ENCODE measurements around the gene CENPK. TPM values are rescaled to one million over a fixed set of nuclear protein-coding genes. Genes with fewer than 3 reads are reported as not detected.
"Not testable (repeated sequence)": the region's sequence is repeated elsewhere in the genome, so short reads cannot be mapped to it uniquely, and the experiment has no call there.

The CENPK gene
- polyA plus RNA-seq, 3 donors: 25.6 to 44.4 (median 39.1) TPM

DNA sequence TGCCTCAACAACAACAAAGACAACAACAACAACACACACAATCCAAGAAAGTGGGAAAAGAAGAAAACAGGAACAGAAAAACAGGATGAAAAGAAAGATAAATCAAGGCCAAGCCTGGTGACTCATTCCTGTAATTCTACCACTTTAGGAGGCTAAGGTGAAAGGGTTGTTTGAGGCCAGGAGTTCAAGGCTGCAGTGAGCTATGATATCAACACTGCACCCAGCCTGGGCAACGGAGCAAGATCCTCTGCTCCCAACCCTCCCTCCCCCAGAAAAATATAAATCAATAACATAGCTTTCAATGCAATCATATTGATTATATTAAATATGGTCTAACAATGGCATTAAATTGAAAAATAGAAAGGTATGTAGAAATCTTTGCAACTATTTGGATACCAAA is 32.1 kb downstream of the CENPK start:
- no peak for DNase-seq

DNA sequence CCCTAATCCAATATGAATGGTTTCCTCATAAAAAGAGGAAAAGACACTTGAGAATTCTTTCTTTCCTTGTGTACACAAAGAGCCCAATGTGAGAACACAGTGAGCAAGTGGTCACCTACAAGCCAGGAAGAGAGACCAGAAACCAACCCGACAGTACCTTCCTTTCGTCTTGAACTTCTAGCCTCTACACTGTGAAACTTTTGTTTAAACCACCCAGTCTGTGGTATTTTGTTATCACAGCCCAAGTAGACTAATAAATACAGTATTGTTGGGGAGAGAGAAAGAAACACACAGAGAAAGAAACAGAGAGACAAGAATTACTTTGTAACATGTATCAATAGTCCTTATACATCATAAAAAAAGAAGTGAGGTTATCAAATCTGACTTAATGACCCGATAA is 37.2 kb downstream of the CENPK start:
- DNase-seq: no peak

DNA sequence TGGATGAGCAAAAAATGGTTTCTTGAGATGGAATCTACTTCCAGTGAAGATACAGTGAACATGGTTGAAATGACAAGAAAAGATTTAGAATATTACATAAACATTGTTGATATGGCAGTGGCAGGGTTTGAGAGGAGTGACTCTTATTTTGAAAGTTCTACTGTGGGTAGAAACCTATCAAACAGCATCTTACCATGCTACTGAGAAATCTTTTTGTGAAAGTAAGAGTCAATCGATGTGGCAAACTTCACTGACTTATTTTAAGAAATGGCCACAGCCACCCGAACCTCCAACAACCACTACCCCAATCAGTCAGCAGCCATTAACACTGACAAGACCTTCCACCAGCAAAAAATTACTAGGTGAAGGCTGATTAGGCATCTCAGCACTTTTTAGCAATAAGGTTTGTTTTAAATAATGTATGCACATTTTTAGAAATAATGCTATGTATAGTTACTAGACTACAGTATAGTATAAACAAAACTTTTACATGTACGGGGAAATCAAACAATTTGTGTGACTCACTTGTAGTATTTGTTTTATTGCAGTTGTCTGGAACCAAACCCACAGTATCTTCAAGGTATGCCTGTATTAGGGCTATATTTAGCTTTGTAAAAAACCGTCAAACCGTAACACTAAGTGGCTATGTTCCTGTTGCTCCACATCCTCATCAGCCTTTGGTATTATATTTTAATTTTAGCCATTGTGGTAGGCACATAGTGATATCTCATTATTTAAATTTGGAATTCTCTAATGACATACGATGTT is 50.6 kb downstream of the CENPK start:
- DNase-seq: no peak

DNA sequence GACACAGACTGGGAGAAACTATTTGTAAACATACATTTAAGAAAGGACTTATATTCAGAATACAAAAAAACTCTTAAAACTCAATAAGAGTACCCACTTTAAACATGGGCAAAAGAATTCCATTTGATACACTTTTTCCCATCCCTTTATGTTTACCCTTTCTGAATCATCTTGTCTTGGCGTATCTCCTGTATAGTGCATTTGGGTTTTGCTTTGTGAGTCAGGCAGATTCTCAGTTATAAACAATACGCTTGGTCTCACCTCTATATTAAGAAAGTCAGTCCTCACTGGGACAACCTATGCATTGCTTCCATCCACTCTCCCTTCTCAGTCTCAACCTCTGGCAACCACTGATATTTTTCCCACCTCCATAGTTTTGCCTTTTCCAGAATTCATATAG is 54.0 kb downstream of the CENPK start:
- DNase-seq: no peak

DNA sequence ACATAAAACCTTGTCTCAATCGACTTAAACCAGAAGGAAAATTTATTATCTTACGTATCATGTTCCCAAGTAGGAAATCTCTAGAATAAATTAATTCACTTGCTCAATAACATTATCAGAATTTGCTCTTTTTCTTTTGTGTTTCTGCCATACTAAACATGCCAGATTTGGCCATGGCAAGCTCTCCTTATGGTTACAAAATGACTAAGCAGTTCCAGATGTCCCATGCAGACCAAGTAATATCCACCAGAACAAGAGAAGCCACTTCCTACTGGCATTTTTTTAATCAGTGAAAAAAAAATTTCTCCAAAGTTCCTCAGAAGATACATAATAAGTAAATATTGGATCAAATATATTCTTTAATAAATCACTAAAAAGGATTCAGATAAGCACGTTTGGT is 56.0 kb downstream of the CENPK start:
- DNase-seq: no peak

DNA sequence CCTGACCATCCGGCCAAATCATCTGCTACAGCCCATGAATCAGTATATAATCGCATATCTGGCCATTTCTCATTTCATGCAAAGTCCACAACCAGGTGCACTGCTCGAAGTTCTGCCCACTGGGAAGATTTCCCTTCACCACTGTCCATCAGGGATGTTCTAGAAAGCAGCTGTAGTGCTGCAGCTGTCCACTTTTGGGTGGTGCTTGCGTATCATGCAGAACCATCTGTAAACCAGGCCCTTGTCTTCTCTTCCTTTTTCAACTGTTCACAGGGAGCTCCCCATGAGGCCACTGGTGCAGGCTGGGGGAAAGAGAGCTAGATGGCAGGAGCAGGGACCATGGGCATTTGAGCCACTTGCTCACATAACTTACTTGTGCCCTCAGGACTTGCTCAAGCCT is 73.8 kb downstream of the CENPK start:
- no peak for DNase-seq

DNA sequence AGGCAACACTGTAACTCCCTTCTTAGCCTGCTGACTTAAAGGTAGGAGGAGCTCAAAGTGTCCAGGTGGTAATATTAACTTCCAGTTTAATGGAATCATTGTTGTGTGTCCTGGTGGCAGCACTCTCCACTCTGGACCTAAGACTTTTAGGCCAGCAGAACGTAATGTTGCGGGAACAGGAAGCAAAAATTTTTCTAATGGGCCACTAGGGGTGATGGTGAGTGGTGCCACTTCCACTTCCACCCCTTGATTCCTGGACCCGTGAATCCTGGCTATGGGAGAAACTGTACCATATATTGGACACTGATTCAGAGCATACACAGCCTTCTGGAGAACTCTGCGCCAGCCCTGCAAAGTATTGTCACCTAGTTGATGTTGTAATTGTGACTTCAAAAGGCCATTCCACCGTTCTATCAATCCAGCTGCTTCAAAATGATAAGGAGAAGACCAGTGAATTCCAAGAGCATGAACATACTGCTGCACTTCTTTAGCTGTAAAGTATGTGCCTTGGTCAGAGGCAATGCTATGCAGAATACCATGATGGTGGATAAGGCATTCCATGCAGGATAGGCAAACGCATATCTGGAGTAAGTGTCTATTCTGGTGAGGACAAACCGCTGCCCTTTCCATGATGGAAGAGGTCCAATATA is 74.8 kb downstream of the CENPK start:
- not testable (repeated sequence) for DNase-seq

DNA sequence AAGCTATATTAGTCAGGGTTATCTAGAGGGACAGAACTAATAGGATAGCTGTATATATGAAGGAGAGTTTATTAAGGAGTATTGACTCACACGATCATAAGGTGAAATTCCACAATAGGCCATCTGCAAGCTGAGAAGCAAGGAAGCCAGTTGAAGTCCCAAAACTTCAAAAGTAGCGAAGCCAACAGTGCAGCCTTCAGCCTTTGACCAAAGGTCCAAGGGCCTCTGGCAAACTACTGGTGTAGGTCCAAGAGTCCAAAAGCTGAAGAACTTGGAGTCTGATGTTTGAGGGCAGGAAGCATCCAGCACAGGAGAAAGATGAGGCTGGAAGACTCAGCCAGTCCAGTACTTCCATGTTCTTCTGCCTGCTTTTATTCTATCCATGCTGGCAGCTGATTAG is 76.2 kb downstream of the CENPK start:
- DNase-seq: not testable (repeated sequence)

DNA sequence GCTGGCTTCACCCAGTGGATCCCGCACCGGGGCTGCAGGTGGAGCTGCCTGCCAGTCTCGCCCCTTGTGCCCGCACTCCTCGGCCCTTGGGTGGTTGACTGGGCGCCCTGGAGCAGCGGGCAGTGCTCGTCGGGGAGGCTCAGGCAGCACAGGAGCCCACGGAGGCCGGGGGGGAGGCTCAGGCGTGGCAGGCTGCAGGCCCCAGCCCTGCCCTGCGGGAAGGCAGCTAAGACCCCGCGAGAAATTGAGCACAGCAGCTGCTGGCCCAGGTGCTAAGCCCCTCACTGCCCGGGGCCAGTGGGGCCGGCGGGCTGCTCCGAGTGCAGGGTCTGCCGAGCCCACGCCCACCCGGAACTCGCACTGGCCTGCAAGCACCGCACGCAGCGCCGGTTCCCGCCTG is 77.6 kb downstream of the CENPK start:
- DNase-seq: no peak

DNA sequence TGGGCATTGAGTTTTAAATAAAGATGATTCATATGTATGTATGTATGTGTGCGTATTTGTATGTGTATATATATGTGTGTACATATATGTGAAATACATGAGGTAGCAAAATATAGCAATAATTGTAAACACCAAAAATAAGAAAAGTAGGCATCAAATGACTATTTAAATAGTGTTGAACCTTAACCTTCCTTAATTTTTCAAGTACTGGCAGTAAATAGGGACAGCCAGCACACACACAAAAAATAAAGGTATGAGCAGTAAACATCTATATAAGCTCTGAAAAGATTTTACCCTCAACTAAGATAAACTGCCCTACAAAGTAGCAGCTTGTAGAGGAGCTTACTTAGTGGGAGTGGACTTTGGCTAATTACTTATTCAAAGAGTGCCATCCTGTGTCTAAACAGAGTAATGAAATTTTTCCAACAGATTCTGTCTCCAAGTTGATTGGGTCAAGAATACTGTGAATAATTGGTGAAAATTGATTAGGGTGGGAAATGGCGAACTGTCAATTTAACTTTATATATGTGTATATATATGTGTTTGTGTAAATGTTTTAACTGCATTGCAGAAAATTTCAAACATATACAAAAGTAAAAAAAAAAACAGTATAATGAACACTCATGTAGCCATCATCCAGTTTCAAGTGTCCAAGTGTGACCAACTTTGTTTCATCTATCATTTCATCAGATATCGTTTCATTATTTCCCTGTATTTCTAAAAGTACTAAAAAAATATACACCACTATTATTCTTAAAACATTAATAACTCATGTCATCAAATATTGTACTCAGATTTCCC is 79.2 kb downstream of the CENPK start:
- DNase-seq: peak; percentile 53

DNA sequence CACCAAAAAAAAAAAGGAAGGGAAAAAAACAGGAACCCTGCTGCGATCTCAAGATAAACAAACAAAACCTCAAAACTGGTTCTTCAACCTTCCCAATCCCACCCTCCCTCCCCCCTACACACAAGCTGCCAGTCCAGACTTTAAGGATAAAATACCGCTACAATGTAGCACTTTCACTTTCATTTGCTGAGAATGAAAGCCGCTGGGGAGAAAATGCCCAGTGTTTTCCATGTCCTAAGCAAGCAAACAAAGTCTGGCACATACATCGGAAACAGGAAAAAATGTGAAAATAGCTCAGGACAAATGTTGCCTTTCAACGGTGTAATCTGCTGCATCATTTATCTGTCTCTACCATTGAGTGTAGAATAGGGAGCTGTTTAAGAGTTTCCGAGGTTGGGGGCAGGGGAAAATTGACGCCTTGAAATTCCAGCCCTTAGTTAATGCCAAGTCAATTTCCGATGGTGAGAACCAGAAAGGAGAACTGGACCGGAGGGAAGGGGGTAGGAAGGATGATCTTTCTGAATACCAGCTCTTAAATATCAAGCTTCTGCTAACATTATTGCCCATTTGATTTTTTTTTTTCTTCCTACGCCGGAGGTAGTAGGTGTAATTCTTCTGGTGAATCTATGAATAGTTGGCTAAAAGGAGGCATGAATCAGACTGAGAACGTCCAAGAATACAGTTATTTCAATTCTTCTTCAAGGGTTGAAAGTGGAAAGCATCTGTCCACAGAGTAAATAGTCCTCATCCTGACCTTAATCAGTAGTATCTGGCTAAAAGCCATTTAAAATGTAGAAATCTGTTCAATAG is 80.0 kb downstream of the CENPK start:
- peak; percentile 67 for DNase-seq

DNA sequence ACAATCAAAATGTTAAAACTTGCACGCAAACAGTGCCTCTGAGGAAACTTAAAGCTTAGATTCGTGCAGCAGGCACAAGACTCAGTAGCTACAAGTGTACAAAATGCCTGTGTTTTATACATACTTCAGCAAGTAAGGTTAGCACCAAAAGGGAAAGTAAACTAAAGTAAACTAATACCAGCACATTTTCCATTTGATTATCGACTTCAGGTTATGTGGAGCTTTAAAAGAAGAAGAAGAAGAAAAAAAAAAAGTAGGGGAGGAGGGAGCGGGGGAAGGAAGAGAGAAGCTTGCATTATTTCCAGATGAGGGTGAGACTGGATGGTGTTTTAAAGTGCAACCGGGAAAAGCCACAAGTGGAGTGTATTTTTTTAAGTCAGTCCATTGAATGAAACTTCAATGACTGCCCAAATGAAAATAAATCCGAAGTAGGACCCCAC is 80.7 kb downstream of the CENPK start:
- DNase-seq: no peak

DNA sequence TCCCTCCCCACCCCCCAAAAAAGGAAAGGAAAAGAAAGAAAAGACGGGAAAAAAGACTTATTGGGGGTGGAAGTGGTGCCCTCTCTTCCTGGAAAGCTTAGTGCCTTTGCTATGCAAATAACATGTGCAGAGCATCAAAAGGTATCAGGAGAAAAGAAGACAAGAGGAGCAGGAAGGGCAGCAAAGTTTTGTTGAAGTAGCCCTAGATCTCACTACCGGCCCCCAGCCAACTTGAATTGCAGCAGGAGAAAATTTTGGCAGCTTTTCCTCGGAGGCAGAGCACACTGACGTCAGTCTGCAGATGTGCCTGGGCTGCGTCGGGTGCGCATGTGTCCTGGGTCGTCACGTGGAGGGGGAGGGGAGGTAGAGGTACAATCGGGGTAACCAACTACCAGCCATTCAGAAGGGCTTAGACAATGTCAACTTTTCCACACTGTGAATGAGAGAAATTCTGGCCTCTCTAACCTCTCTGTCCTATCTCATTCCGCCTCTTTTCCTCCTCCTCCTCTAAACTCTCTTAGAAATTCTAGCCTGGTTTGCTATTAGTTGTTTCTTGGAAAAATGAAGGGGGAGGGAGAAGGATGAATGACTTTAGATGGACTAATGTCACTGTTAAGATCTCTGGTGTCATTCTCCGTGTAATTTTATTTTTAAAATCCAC is 81.2 kb downstream of the CENPK start, which contains the start of gene ADAMTS6:
Gene ADAMTS6, minus strand, starts transcription at position 286 of the 661 bp plus-strand sequence. CDS start 8,247 bp downstream, outside the sequence.
- peak; percentile 89 for DNase-seq

DNA sequence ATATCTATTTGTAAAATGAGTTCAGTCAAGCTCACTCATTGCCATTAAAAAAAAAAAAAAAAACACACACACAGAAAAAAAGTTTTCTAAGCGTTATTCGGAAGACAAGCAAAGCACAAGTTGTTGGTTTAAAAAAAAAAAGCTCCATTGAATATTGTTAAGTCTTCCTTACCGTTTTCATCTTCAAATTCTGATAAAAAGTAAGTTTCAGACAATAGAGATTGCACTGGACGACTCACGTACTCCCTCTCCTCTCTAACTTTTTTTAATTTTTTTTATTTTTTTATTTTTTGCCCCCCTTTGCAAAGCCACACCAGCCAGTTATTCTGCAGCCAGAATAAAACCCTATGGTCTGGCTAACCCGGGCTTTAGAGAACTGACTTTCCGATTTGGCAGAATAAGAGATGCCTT is 81.8 kb downstream of the CENPK start:
- peak; percentile 11 for DNase-seq

DNA sequence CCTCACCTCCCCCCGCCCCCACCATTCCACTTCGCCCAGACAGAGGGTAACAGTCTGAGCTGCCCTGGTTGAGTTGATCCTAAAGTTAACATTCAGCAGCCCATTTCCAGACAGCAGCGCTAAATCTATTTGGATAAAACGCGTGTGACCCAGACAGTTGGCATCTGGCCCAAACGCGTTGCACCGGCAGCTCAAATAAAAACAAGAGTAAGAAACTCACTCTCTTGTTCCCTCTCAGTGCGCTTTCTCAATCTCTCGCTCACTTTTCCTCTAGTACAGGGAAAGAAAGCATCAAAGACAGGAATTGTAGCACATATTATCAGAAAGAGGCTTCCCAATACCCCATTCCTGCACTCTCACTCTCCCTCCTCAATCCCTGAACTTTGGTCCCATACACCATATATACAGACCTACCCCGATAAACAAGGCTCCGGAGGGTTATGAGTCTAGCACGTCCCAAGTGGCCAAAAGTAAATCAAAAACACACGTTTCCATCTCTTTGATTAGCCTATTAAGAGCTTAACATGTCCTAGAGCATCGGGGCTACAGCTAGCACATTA is 82.6 kb downstream of the CENPK start:
- peak; percentile 62 for DNase-seq

DNA sequence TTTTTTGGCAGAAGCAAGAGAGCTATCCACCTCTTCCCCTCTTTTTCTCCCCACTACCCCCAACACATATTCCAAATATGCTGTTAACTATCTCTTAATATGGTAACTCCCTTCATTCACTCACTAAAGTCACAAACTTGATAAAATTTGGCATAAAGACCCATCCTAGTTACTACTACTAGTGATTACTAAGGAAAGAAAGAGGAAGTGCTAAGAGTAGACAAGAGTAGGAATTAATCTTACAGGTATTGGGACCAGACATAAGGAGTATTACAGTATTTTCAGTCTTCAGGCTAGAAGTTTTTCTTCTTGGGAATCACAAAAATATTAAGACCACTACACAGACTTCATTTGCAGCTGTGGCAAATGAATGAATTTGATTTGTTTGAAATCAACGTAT is 83.4 kb downstream of the CENPK start:
- no peak for DNase-seq

DNA sequence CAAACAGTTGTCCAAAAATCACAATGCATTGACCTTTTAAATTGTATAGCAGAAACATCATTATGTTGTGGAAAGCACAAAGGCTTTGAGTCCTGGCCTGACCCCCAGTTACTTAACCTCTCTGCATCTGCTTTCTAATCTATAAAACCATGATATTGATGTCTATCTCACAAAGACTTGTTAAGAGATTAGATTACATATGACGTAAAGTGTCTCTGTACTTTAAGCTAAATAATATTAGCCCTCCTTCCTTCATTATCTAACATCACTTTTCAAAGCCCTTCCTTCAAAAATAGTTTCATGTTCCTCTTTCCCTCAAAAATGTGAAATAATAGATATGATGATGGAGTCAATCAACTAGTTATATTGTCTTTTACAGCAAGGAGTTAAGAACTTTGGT is 84.6 kb downstream of the CENPK start:
- DNase-seq: no peak

DNA sequence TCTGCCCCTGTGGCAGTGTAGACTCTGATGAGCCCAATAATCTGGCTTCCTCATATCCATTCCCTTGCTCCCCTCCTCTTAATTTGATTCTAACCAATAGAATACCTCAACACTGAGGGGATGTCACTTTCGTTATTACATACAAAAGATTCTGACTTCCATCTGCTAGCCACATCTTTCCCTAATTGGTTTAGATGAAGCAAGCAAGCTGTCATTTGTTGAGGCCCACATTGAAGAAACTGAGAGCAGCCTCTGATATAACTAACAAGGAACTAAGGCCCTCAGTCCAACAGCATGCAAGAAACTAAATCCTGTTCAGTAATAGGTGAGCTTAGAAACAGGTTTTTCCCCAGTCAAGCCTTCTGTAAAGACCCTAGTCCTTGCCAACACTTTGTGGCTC is 87.1 kb downstream of the CENPK start:
- DNase-seq: no peak

DNA sequence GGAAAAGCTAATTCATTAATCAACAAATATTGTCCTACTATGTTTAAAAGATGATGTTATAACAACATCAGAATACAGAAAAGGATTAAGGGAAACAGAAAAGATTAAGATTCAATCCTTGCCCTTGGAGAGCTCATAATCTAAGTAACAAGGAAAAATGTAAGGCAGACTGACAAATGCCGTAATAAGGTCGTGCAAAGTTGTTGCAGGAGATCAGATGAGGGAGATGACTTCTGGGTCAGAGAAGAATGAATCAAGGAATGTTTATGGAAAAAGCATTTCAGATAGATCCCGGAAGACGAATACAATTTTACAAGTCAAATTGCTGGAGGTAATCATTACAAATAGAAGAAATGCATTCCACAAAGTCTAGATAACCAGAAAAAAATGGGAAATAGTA is 87.6 kb downstream of the CENPK start:
- no peak for DNase-seq

DNA sequence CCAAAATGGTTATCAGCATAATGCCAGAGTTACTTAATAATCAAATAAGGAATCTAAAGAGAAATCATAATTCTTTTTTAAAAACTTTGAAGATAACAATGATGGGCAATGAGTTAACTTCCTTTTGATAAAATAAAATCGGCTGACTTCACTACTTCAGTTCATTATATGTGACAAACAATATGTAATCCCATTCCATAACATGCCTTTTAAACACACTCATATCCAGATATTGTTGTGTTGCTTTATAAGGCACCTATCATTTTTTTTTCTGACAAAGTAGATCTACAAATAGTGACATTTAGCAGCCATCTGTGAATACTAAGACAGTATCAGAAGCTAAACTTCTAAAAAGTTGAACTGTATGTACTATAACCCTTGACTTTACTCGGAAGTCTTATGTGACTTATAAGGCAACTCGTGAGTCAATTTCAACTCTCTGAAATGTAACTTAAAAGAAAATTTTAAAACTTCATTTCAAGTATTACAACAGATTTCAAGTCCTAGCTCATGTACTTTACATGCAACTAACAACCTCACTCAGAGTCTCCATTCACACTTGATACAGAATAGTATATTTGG is 88.7 kb downstream of the CENPK start:
- no peak for DNase-seq

Measured in renal pelvis (tissue), 4 donors.